ENCODE data around the gene NPAS1. TPM values are rescaled to one million over a fixed set of nuclear protein-coding genes. Genes with fewer than 3 reads are reported as not detected.

The NPAS1 gene
- polyA plus RNA-seq, 1 donor from 2014 or later = not detected

DNA sequence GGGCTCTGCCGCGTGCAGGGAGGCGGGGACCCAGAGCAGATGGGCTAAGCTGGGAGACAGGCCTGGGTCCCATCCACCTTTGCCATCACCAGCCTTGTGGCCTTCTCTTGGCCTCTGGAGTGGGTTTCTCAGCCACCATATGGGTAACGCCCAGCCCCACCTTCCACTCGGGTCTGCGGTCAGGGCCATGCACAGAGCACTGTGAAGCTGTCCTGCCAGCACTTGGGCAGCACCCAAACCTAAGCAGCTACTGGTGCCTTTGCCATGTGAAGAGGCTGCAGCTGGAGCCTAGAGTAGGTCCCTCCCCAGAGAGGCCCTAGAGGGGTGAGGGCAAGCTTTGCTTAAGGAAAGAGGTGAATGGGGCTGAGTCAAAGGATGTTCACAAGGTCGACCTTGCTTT, 24.1 kb upstream of the NPAS1 start:
- no peaks in the 10 kb centered on the region for H3K27me3 ChIP-seq (ENCODE audit: insufficient read depth, low read depth, low read length)
- H4K20me1 ChIP-seq (ENCODE audit: insufficient read depth) = no peaks in the 10 kb centered on the region
- H3K4me3 ChIP-seq (ENCODE audit: low read length) = no peak overlapping the region

DNA sequence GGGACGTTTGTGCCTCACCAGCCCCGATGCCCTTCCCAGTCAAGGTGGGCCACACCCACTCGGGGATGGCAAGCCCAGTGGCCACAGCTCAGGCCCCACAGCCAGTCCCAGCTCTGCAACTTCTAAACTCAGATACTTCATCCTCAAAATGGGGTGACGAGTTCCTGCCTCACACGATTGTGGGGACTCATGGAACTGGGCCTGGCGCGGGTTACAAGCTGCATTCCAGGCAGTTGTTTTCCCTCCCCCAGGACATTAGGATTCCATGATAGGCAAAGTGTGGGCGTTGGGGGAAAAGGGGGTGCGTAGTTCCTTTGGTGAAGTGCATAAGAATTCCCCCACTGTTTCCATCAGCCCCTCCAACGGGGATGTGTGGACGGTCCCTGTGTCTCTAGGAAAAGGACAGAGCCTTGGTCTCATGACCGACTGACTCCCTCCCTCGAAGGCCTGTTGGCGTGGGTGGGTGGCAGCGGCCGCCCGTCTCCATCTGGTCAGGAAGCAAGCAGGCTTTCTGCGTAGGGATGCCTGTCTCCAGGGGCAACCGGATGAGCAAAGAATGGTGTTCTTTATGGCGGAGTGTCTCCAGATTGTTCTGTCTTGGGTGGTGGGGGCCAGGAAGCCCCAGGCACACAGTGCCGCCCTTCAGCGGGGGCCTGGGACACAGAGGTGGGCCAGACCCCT, 21.1 kb upstream of the NPAS1 start:
- H3K27me3 ChIP-seq (ENCODE audit: insufficient read depth, low read depth, low read length) = no peaks in the 10 kb centered on the region
- no peak overlapping the region for H3K27ac ChIP-seq (ENCODE audit: low read length)
- no peak for TF ChIP-seq EZH2 (IDR thresholded peaks at IDR 0.05; ENCODE audit: borderline replicate concordance, insufficient read depth, low read length, poor library complexity, severe bottlenecking)
- TF ChIP-seq POLR2AphosphoS5 (IDR thresholded peaks at IDR 0.05) = no peak
- no peak for TF ChIP-seq RAD21 (conservative IDR thresholded peaks at IDR 0.05)
- TF ChIP-seq, protein P1, sequence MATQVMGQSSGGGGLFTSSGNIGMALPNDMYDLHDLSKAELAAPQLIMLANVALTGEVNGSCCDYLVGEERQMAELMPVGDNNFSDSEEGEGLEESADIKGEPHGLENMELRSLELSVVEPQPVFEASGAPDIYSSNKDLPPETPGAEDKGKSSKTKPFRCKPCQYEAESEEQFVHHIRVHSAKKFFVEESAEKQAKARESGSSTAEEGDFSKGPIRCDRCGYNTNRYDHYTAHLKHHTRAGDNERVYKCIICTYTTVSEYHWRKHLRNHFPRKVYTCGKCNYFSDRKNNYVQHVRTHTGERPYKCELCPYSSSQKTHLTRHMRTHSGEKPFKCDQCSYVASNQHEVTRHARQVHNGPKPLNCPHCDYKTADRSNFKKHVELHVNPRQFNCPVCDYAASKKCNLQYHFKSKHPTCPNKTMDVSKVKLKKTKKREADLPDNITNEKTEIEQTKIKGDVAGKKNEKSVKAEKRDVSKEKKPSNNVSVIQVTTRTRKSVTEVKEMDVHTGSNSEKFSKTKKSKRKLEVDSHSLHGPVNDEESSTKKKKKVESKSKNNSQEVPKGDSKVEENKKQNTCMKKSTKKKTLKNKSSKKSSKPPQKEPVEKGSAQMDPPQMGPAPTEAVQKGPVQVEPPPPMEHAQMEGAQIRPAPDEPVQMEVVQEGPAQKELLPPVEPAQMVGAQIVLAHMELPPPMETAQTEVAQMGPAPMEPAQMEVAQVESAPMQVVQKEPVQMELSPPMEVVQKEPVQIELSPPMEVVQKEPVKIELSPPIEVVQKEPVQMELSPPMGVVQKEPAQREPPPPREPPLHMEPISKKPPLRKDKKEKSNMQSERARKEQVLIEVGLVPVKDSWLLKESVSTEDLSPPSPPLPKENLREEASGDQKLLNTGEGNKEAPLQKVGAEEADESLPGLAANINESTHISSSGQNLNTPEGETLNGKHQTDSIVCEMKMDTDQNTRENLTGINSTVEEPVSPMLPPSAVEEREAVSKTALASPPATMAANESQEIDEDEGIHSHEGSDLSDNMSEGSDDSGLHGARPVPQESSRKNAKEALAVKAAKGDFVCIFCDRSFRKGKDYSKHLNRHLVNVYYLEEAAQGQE (IDR thresholded peaks at IDR 0.05; ENCODE audit: borderline replicate concordance) = no peak
- TF ChIP-seq EP300 (conservative IDR thresholded peaks at IDR 0.05; ENCODE audit: poor library complexity, severe bottlenecking) = no peak
- no peak for TF ChIP-seq MXI1 (conservative IDR thresholded peaks at IDR 0.05; ENCODE audit: poor library complexity, severe bottlenecking)
- no peak for TF ChIP-seq SMC3 (conservative IDR thresholded peaks at IDR 0.05; ENCODE audit: poor library complexity)
- TF ChIP-seq, protein P2, sequence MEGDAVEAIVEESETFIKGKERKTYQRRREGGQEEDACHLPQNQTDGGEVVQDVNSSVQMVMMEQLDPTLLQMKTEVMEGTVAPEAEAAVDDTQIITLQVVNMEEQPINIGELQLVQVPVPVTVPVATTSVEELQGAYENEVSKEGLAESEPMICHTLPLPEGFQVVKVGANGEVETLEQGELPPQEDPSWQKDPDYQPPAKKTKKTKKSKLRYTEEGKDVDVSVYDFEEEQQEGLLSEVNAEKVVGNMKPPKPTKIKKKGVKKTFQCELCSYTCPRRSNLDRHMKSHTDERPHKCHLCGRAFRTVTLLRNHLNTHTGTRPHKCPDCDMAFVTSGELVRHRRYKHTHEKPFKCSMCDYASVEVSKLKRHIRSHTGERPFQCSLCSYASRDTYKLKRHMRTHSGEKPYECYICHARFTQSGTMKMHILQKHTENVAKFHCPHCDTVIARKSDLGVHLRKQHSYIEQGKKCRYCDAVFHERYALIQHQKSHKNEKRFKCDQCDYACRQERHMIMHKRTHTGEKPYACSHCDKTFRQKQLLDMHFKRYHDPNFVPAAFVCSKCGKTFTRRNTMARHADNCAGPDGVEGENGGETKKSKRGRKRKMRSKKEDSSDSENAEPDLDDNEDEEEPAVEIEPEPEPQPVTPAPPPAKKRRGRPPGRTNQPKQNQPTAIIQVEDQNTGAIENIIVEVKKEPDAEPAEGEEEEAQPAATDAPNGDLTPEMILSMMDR (IDR thresholded peaks at IDR 0.05; ENCODE audit: poor library complexity, severe bottlenecking) = no peak
- TF ChIP-seq TAF1 (IDR thresholded peaks at IDR 0.05; ENCODE audit: low read depth) = no peak
- H3F3A ChIP-seq (ENCODE audit: insufficient read depth, low read length, poor library complexity, severe bottlenecking) = no peaks in the 10 kb centered on the region
- H2AFZ ChIP-seq (ENCODE audit: low read depth, low read length) = no peak overlapping the region
- no peaks in the 10 kb centered on the region for H3K79me2 ChIP-seq (replicated peaks; ENCODE audit: insufficient read depth, low read length)
- no peak overlapping the region for H3K4me2 ChIP-seq (ENCODE audit: low read length)
- H3K9me3 ChIP-seq (ENCODE audit: low read length) = no peaks in the 10 kb centered on the region
- no peak overlapping the region for H3K9ac ChIP-seq (ENCODE audit: low read length)
- no peaks in the 10 kb centered on the region for H4K20me1 ChIP-seq (ENCODE audit: insufficient read depth)
- H3K9me2 ChIP-seq (ENCODE audit: insufficient read depth, low read length) = no peaks in the 10 kb centered on the region
- H3K4me3 ChIP-seq (ENCODE audit: low read length) = no peak overlapping the region
- H3K36me3 ChIP-seq (ENCODE audit: insufficient read depth, low read length) = peaks cover 12% of the 10 kb centered on the region

More for the DNA sequence above, 24.1 kb upstream of the NPAS1 start:
- Histone ChIP-seq H3K79me2 (replicated peaks; ENCODE audit: insufficient read depth, low read length) (no peaks in the 10 kb centered on the region), H3K9ac (ENCODE audit: low read length) (no peak overlapping the region), H3K4me2 (ENCODE audit: low read length) (no peak overlapping the region), H3F3A (ENCODE audit: insufficient read depth, low read length, poor library complexity, severe bottlenecking) (no peaks in the 10 kb centered on the region), H3K9me2 (ENCODE audit: insufficient read depth, low read length) (no peaks in the 10 kb centered on the region), H2AFZ (ENCODE audit: low read depth, low read length) (no peak overlapping the region), H3K27ac (ENCODE audit: low read length) (no peak overlapping the region), H3K9me3 (ENCODE audit: low read length) (no peaks in the 10 kb centered on the region), H3K36me3 (ENCODE audit: insufficient read depth, low read length) (peaks cover 11% of the 10 kb centered on the region)
- TF ChIP-seq EZH2 (IDR thresholded peaks at IDR 0.05; ENCODE audit: borderline replicate concordance, insufficient read depth, low read length, poor library complexity, severe bottlenecking) (no peak), POLR2AphosphoS5 (IDR thresholded peaks at IDR 0.05) (no peak), MXI1 (conservative IDR thresholded peaks at IDR 0.05; ENCODE audit: poor library complexity, severe bottlenecking) (no peak), RAD21 (conservative IDR thresholded peaks at IDR 0.05) (no peak), SMC3 (conservative IDR thresholded peaks at IDR 0.05; ENCODE audit: poor library complexity) (no peak)
- TF ChIP-seq, protein P1 (IDR thresholded peaks at IDR 0.05; ENCODE audit: borderline replicate concordance) = no peak

All from neural cell (in vitro differentiated cells).